Vagina (tissue), 2 donors: Measurements from ENCODE around the gene EXD3. TPM values are rescaled to one million over a fixed set of nuclear protein-coding genes. Genes with fewer than 3 reads are reported as not detected.

Source experiments
- DNase-seq, 2 donors: peaks; one replicate each; pipeline ENCODE4 v3.0.0-alpha.2; 2017; ENCODE audit errors: extremely low spot score in 2 of 2
- H3K27ac ChIP-seq: fragments of 200-600 bp; sonication (generic); one replicate; pipeline ENCODE4 v1.5.1; 2019
- H3K27me3 ChIP-seq: fragments of 200-600 bp; sonication (generic); one replicate; pipeline ENCODE4 v1.5.1; 2019
- H3K36me3 ChIP-seq, 2 donors: fragments of 200-600 bp; sonication (generic); one replicate each; pipeline ENCODE4 v1.5.1; 2017 to 2019
- H3K4me1 ChIP-seq: fragments of 200-600 bp; sonication (generic); one replicate; pipeline ENCODE4 v1.5.1; 2019
- H3K4me3 ChIP-seq, 2 donors: fragments of 200-600 bp; sonication (generic); 1 replicate in 1 of 2; 2 replicates in 1 of 2; pipeline ENCODE4 v1.5.1; 2016 to 2019
- H3K9me3 ChIP-seq: fragments of 200-600 bp; sonication (generic); one replicate; pipeline ENCODE4 v1.5.1; 2019
- CTCF ChIP-seq, 3 experiments: fragments of 450-650 bp in 2 of 3; fragments of 200-600 bp in 1 of 3; sonication (generic) in 1 of 3; IDR thresholded peaks; one replicate each; pipeline ENCODE4 v1.5.1; 2017 to 2019; ENCODE audit warnings: antibody characterized with exemption in 3 of 3, mild to moderate bottlenecking in 2 of 3, moderate library complexity in 2 of 3
- POLR2A ChIP-seq, 2 donors: fragments of 450-650 bp; IDR thresholded peaks; one replicate each; pipeline ENCODE4 v1.6.1; 2017; ENCODE audit warnings: antibody characterized with exemption in 2 of 2, mild to moderate bottlenecking in 2 of 2, moderate library complexity in 2 of 2
- POLR2AphosphoS5 ChIP-seq, 2 donors: sonication (generic); formaldehyde crosslinking; IDR thresholded peaks; one replicate each; pipeline ENCODE4 v1.9.0; 2017; ENCODE audit warnings: antibody characterized with exemption in 2 of 2, mild to moderate bottlenecking in 2 of 2, low read depth in 1 of 2; ENCODE audit not compliant: insufficient read depth in 1 of 2
- intact Hi-C: fragments of 100-400 bp; cut with DNase I; formaldehyde crosslinking; loops from one replicate; pipeline ENCODE4 v1.15.1; 2023
- total RNA-seq: library from RNA; depleted of rRNA; stranded (reverse); fragments of >200 nt; gene quantifications from one replicate; pipeline ENCODE4 v1.2.3, GENCODE V29; 2016

Gene EXD3
- total RNA-seq, 1 donor from 2014 or later, result 35.6 TPM

GRCh38 chr9:137456864-137457405 is 34.0 kb upstream of the EXD3 start:
- Histone ChIP-seq H3K4me3 (no peak overlapping the region), H3K9me3 (no peaks in the 10 kb centered on the region), H3K27me3 (no peaks in the 10 kb centered on the region), H3K36me3 (no peaks in the 10 kb centered on the region), H3K4me1 (peaks cover 43% of the 10 kb centered on the region), H3K27ac (no peak overlapping the region)
- intact Hi-C loops, result no loop called here
- no peak for TF ChIP-seq POLR2AphosphoS5 (IDR thresholded peaks at IDR 0.05; ENCODE audit: insufficient read depth in 1 of 2, low read depth in 1 of 2)
- TF ChIP-seq CTCF (IDR thresholded peaks at IDR 0.05), result no peak
- TF ChIP-seq POLR2A (IDR thresholded peaks at IDR 0.05), result no peak
- no peak for DNase-seq

DNA sequence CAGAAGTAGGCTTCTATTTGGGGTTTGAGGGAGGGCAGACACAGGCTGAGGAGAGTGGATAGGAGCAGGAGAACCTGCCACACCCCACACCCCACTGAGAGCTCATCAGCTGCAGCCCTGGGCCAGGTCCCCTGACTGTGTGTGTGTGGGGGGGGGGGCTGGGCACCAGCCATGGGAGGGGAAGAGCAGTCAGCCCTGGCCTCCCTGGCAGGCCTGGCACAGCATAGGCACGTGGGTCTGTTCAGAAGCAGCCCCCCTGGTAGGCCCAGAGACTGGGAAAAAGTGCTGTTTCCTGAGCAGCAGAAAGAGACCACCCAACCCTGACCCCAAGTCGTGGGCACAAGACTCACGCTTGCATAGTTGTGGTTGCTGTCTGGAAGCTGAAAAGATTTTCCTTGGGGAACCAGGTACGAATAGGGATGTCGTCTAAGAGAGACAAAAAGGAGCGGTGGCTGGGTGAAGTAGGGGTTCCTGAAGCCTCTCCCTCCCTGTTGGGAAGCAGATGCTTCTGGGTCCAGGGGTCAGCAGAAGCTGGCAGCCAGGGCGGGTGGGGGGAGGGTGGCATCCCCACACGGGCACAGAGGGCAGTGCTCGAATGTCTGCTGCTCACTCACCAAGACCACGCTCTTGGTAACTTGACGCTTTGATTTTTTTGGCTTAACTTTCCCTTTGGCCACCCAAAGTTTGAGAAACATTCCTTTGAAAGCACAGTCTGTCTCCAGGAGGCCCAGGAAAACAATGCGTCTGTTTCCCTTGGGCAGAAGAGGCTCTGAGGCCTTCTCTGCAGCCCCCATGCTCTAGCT is 33.3 kb upstream of the EXD3 start:
- peaks cover 43% of the 10 kb centered on the region for H3K4me1 ChIP-seq
- no peaks in the 10 kb centered on the region for H3K36me3 ChIP-seq
- no peak overlapping the region for H3K4me3 ChIP-seq
- no peak for DNase-seq
- no peaks in the 10 kb centered on the region for H3K27me3 ChIP-seq
- no peaks in the 10 kb centered on the region for H3K9me3 ChIP-seq
- no peak overlapping the region for H3K27ac ChIP-seq
- no peak for TF ChIP-seq CTCF (IDR thresholded peaks at IDR 0.05)
- TF ChIP-seq POLR2A (IDR thresholded peaks at IDR 0.05), result no peak
- no peak for TF ChIP-seq POLR2AphosphoS5 (IDR thresholded peaks at IDR 0.05; ENCODE audit: insufficient read depth in 1 of 2, low read depth in 1 of 2)
- intact Hi-C loops, result no loop called here

DNA sequence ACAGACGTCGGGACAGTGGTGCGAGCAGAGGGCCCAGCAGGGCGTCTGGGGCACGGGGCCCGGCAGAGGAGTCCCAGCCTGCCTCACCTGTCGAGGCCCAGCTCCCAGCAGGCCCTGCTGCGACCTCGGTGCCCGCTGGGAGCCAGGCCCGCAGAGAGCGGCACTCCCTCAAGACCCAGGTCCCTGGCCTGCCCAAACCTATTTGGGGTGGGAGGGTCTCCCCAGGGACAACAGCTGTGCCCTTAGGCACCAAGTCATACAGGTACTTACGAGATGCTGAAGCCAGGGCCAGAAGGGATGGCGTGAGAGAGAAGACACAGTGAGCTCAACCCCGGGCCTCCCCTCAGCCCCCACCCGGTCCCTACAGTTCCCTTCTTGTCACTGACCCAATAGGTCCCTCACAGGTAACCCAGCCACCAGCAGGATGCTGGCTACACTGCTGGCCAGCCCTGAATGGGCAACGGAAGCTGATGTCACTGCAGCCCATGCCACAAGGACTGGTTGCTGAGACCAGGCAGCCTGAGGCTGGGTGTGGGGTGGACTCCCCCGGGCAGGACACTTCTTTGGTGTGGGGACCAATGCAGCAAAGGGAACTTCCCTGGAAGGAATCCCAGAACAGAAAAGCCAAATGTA is 32.5 kb upstream of the EXD3 start:
- Histone ChIP-seq H3K4me3 (no peak overlapping the region), H3K27ac (no peak overlapping the region), H3K27me3 (no peaks in the 10 kb centered on the region), H3K36me3 (no peaks in the 10 kb centered on the region), H3K9me3 (no peaks in the 10 kb centered on the region), H3K4me1 (peaks cover 43% of the 10 kb centered on the region)
- intact Hi-C loops, result no loop called here
- TF ChIP-seq CTCF (IDR thresholded peaks at IDR 0.05), result no peak
- TF ChIP-seq POLR2A (IDR thresholded peaks at IDR 0.05), result no peak
- no peak for TF ChIP-seq POLR2AphosphoS5 (IDR thresholded peaks at IDR 0.05; ENCODE audit: insufficient read depth in 1 of 2, low read depth in 1 of 2)
- no peak for DNase-seq

GRCh38 chr9:137454597-137455358 is 31.8 kb upstream of the EXD3 start:
- peaks cover 37% of the 10 kb centered on the region for H3K4me1 ChIP-seq
- H3K27me3 ChIP-seq, result no peaks in the 10 kb centered on the region
- H3K4me3 ChIP-seq, result peak overlapping the region; percentile 37 to 47
- DNase-seq, result no peak
- H3K27ac ChIP-seq, result peak overlapping the region; percentile 62
- H3K36me3 ChIP-seq, result peaks cover 0 to 3% of the 10 kb centered on the region in 2 donors
- H3K9me3 ChIP-seq, result no peaks in the 10 kb centered on the region
- TF ChIP-seq POLR2AphosphoS5 (IDR thresholded peaks at IDR 0.05; ENCODE audit: insufficient read depth in 1 of 2, low read depth in 1 of 2), result no peak
- TF ChIP-seq POLR2A (IDR thresholded peaks at IDR 0.05), result no peak
- TF ChIP-seq CTCF (IDR thresholded peaks at IDR 0.05), result no peak
- intact Hi-C loops, result no loop called here
